AG10803 (cell line): ENCODE measurements around the gene DOK5.
"Not testable (repeated sequence)": the region's sequence is repeated elsewhere in the genome, so short reads cannot be mapped to it uniquely, and the experiment has no call there.

Source experiments
- DNase-seq: peaks from one replicate; pipeline ENCODE4 v3.0.0; 2010; ENCODE audit warnings: low read depth
- H3K4me3 ChIP-seq: 2 replicates; pipeline ENCODE4 v1.5.1; 2011; ENCODE audit warnings: mild to moderate bottlenecking, low read length, control low read depth
- TF ChIP-seq, protein P1 (sequence below): conservative IDR thresholded peaks from 2 replicates; pipeline ENCODE4 v1.5.1; 2011; ENCODE audit warnings: mild to moderate bottlenecking, low read length, control low read depth, inconsistent platforms

DOK5 gene

DNA sequence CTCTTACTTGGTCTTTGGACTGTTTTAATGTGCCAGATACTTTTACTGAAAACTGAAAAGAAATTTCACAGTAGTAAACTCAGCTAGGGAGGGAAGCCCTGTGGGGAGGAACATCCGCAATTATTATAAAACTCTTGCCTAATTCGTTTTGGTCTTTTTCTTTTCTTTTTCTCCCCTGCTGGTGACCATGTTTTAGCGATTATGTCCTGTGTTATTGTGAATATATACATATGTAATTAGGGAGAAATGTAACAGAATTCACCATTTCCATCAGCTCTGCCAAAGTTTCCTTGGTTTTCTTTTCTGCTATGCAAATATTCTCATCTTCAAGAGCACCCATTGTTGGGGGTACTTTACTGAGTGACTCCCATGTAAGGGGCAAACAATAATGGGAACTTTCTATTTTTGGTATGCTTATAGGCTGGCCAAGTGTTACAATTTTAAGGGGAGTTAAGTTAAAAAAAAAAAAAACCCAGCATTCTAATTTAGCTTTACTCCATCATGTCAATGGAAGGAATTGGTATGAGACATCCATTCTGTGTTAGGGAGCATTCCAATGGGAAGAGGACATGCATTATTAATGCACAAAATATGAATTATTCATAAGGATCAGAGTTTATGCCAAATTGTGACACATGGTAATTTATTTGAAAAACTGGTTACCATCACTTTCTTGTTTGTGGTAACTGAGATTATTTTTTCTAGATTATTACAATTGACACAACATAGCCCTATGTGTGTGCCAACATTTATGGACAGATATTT lies 2.0 kb downstream of the DOK5 start:
- TF ChIP-seq, protein P1, sequence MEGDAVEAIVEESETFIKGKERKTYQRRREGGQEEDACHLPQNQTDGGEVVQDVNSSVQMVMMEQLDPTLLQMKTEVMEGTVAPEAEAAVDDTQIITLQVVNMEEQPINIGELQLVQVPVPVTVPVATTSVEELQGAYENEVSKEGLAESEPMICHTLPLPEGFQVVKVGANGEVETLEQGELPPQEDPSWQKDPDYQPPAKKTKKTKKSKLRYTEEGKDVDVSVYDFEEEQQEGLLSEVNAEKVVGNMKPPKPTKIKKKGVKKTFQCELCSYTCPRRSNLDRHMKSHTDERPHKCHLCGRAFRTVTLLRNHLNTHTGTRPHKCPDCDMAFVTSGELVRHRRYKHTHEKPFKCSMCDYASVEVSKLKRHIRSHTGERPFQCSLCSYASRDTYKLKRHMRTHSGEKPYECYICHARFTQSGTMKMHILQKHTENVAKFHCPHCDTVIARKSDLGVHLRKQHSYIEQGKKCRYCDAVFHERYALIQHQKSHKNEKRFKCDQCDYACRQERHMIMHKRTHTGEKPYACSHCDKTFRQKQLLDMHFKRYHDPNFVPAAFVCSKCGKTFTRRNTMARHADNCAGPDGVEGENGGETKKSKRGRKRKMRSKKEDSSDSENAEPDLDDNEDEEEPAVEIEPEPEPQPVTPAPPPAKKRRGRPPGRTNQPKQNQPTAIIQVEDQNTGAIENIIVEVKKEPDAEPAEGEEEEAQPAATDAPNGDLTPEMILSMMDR: no peak
- peak overlapping the region; percentile 6; the same call in 1 of the 2 replicates for H3K4me3 ChIP-seq

DNA sequence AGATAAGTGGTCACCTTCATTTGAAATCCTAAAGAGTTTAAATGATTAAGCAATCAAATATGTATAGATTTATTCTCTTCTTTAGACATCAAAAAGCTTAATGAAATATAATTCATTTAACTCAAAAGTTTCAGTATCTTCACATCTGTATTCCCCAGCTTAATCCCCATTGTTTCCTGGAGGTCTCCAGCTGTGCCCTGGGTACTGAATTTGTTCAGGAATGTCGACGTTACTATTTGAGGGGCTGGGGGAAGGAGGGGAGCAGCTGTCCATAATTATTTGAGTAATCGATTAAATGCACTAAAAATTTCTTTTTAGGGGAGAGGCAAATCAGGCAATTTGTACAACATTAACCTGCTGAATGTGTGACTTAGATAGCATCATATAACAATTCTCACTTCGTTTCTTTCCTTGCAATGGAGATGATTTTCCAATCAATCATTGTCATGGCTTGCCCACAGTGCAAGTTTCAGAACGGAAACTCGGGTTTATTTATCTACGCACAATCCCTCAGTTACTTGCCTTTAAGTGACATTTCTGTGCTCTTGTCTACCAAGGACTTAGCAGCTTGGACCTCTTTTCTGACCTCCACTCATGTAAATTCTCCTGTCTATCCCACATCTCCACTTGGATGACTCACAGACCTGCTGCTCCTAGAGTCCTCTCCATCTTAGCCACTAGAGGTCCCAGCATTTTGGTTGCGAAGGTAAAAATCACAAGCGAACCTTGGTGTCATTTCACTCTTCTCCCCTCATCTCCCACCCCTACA lies 3.9 kb downstream of the DOK5 start:
- no peak overlapping the region for H3K4me3 ChIP-seq
- TF ChIP-seq, protein P1: peak; percentile 18; the same call in 1 of the 2 replicates
- DNase-seq: no peak

More for the DNA sequence above, 2.0 kb downstream of the DOK5 start:
- peak; percentile 7 for DNase-seq

DNA sequence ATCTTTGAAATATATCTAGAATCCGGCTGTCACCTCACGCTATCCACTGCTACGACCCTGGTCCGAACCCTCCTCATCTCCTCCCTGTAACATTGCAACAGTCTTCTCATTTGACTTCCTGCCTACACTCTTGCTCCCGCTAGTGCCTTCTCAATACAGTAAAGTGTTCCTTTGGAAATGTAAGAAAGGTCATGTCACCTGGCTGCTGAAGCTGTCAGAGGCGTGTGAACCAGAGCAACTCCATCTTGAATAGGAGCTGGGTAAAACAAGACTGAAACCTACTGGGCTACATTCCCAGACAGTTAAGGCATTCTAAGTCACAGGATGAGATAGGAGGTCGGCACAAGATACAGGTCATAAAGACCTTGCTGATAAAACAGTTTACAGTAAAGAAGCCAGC lies 4.5 kb downstream of the DOK5 start:
- not testable (repeated sequence) for H3K4me3 ChIP-seq, DNase-seq

DNA sequence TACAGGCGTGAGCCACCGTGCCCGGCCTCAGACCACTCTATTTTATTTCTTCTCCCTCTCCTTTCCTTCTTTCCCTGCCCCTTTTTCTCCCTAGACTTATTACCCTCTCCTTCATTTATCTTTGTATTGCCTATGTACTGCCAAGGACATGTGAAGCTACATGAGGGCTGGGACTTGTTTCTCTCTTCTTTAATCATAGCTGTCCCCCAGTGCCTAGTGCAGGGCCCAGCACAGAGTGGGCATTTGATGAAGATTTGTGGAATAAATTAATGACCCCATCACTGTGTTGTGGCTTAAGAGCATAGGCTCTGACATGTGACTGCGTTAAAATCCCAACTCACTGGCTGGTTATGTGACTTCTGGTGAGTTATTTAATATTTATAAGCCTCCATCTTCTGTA lies 6.0 kb downstream of the DOK5 start:
- DNase-seq: no peak
- TF ChIP-seq, protein P1: no peak
- H3K4me3 ChIP-seq: no peak overlapping the region

DNA sequence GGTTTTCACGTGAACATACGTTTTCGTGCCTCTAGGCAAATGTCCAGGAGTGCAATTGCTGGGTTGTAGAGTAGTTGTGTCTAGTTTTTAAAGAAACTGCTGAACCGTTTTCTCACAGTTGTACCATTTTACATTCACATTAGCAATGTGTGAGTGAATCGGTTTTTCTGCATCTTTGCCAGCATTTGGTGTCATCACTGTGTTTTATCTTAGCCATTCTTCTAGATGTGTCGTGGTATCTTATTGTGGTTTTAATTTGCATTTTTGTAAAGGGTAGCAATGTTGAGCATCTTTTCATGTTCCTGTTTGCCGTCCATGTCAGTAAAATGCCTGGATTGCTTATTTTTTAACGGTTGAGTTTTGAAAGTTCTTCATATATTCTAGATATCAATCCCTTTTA lies 10.2 kb downstream of the DOK5 start:
- DNase-seq: no peak
- no peak overlapping the region for H3K4me3 ChIP-seq
- TF ChIP-seq, protein P1: no peak

DNA sequence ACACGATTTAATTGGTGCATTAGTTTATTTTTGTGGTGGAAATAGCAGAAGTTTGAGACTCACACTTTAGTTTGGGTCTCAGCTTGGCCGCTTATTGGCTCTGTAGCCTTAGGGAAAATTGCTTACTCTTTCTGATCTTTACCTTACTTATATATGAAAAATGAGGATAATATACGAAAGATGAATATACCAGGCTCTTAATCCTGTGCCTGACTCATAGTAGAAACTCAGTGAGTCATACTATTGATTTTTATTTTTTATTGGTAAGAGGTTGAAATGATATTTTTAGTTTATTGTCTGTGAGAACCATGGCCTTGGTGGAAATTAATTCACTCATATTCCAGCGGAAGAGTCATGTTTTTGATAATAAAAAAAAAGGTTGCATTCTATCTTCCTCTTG lies 11.2 kb downstream of the DOK5 start:
- no peak for DNase-seq

DNA sequence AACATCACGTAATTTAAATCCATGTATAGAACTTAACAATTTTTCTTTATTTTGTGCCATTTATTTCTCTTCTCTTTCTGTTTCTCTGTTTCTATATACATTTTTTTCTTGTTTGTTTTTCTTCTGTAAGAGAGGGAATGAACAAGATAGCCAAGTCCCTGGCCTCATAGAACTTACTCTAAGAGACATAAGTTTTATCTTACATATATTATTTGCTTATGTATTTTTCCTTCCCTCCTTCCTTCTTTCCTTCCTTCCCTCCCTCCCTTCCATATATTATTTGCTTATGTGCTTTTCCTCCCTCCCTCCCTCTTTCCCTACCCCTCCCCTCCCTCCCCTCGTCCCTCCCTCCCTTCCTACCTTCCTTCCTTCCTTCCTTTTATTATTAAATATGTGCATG lies 13.0 kb downstream of the DOK5 start:
- TF ChIP-seq, protein P1: no peak
- H3K4me3 ChIP-seq: no peak overlapping the region
- DNase-seq: no peak

More for the DNA sequence above, 11.2 kb downstream of the DOK5 start:
- H3K4me3 ChIP-seq: no peak overlapping the region
- TF ChIP-seq, protein P1: no peak
